HS-27A (cell line): ENCODE measurements around the gene FAF2.

Experiments
- DNase-seq: peaks from one replicate; pipeline ENCODE4 v3.0.0-alpha.2; 2012; ENCODE audit warnings: low read depth, missing footprints

Gene FAF2

GRCh38 chr5:176507911-176508310 lies 59.7 kb downstream of the FAF2 start:
- DNase-seq = no peak

- DNase-seq = no peak
Measured at GRCh38 chr5:176508603-176509002, 60.4 kb downstream of the FAF2 start.

DNA sequence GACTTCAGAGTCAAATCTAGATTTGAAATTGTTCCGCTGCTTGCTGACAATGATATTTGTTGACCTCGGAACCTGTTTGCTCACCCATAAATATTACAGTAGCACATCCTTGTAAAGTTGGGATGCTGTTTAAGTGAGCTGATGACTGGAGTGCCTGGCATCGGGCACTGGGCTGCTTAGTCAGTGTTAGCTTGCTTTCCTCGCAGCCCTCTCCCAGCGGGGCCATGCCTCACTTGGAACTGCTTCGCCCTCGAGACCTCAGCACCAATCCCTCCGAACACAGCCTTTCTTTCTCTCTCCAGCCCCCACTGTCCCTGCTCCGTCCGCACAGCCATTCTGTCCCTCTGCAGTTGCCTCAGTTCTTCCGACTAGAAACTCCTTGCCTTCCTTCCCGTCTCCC lies 65.6 kb downstream of the FAF2 start:
- no peak for DNase-seq

- DNase-seq = no peak
Measured at GRCh38 chr5:176514244-176514950, 66.2 kb downstream of the FAF2 start.

DNA sequence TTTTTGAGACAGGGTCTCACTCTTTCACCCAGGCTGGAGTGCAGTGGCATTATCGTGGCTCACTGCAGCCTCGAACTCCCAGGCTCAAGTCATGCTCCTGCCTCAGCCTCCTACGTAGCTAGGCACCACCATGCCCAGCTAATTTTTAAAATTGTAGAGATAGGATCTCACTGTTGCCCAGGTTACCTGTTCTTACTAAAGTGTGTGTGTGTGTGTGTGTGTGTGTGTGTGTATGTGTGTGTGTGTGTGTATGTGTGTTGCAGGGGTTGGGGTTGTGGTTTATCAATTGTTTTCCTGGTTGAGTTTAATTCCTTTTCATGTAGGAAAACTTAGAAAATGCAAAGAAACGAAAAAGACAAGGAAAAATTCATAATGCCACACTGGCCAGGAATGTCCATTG lies 67.2 kb downstream of the FAF2 start:
- DNase-seq = no peak

DNA sequence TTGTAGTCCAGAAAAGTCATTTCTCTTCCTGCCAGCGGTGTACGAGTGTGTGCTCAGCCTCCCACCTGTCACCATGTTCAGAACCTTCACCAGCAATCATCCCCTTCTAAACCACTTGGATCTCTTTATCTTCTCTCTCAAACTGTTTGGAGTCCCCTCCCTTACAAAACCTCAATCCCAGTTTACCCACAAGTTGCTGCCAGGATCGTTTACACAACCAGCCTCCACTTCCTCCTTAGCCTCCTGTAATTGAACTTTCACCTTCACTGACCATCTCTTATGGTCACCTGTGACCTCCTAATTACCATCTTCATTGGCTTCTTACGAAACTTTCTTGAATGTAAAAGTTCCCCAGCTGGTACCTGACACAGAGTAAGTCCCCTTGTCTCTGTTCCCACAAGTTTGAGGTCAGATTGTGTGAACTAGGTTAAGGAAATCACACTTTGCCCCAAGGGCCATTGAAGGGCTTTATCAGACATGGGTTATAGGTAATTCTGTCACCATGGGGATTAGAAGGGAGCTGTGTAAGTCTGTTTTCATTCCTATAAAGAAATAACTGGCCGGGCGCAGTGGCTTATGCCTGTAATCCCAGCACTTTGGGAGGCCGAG lies 69.0 kb downstream of the FAF2 start:
- no peak for DNase-seq

- no peak for DNase-seq
Measured at GRCh38 chr5:176519810-176520720, 71.9 kb downstream of the FAF2 start.

DNA sequence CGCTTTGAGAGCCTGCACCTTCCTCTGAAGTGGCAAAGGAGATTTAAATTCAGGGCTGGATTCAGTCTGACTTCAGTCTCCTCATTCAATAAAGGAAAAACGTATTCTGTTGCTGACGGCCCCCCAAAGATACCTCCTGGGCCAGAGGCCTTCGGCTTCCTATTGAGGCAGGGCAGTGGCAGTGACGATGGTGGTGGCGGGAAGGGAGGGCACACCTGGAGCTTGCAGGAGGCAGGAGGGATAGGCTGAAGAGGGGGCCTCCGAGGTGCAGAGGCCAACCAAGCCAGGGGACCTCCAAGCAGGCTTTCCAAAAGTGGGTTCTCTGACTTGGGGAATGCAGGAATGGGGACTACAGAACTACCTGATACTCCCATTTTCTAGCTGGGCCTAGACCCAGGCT lies 73.1 kb downstream of the FAF2 start:
- no peak for DNase-seq

GRCh38 chr5:176521699-176522263 lies 73.6 kb downstream of the FAF2 start:
- DNase-seq = no peak

DNA sequence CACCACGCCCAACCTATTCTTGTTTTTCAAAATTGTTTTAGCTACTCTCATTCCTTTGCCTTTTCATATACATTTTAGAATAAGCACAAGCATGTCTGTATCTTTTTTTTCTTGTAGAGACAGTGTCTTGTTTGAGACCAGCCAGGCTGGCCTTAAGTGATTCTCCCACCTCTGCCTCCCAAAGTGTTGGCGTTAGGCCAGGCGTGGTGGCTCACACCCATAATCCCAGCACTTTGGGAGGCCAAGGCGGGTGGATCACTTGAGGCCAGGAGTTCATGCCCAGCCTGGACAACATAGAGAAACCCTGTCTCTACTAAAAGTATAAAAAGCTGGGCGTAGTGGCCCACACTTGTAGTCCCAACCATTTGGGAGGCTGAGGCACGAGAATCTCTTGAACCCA lies 76.0 kb downstream of the FAF2 start:
- no peak for DNase-seq

- DNase-seq = no peak
Measured at GRCh38 chr5:176524987-176525386, 76.8 kb downstream of the FAF2 start.

DNA sequence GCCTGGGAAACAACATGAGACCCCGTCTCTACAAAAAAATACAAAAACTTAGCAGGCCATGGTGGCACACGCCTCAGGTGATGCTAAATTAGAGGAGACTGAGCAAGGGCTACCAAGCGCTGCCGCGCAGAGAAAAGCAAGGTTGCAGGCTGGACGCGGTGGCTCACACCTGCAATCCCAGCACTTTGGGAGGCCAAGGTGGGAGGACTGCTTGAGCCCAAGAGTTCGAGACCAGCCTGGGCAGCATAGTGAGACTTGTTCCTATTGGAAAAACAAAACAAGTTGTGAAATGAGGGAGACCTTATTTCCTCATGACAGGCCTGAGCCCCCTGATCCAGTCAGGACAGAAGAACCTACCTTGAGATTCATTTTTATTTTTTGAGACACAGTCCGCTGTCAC lies 77.5 kb downstream of the FAF2 start:
- DNase-seq = no peak

DNA sequence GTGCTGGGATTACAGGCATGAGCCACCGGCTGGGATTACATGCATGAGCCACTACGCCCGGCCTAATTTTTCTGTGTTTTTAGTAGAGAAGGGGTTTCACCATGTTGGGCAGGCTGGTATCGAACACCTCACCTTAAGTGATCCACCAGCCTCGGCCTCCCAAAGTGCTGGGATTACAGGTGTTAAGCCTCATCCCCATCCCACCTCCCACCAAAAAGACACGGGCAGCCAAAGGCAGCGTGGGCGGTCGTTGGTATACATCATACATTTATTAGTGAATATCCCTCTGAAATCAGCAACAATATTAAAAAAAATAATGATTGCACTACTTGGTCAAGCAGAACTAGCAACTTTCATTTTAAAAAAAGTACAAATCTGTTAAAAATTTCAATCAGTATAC lies 78.3 kb downstream of the FAF2 start:
- DNase-seq = no peak

DNA sequence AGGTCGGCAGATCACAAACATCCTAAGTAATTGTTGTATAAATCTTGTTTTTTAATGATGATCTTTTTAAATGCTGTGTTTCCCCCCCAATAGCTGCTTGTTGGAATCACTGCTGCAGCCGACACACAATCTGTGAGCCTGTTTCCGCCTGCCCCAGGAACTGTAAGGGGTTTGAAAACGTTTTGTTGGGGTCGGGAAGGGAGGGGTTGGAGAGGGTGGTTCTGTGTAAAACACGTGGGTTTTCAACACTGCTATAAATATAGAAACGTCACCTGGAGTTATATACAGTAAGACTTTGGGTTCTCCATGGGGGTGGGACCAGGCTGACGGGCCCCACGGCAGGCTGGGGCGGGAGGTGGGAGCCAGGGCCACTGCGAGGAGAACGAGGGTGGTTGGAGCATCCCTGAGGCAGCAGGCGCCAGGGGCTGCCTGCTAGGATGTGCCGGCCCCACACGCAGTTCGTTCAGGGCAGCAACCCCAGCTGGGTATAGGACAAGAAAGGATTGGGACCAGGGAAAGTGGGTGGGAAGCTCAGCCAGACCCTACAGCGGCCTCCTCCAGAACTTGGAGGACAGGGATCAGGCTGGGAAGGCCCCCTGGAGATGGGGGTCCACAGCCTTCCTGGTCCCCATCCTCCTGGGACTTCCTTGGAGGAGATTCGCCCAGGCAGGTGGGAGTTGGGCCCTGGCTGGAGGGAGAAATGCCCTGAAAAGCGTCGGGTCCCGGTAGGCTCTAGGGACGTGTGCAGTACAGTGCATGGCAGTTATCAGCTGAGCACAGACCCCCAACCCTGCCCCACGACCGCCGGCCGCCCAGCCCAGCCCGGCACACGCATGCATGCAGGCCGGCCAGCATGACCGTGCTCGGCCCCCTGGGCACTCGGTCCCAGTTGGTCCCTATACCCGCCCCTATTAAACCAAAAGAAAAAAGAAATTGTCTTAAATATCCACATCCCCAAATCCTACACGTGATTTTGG lies 79.3 kb downstream of the FAF2 start:
- no peak for DNase-seq

DNA sequence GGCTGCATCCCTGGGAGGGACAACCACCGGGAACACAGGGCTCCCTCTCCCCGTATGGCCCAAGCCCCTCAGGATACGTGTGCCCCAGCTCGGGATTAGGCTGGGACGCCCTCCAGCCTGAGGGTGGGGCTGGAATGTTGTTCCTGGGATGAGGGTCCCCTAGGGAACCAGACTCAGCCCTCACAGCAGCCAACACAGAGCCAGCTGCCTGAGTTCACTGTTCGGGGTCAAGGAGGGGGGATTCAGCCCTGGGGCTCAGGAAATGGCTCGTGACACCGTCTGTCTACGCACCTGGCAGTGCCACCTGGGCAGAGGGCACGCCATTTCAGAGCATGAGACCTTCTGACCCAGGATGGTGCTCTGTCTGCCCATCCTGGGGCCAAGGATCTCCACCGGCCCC lies 80.1 kb downstream of the FAF2 start:
- no peak for DNase-seq

DNA sequence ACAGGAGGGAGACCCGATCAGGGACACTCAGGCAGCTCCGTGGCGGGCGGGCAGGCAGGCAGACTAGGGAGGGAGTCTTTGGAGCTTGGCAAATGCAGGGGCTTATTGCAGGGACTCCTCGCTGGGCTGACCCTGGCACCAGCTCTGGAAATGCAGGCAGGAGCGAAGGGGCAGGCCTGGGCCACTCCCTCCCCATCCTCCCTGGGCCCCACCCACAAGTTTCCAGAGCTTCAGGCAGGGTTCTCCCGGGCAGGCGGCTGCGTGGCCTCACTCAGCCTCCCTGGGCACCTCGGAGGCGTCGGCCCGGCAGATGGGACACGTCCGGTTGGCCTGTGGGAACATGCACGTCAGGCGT lies 80.6 kb downstream of the FAF2 start:
- no peak for DNase-seq

GRCh38 chr5:176529116-176529740 lies 81.0 kb downstream of the FAF2 start:
- DNase-seq = no peak

GRCh38 chr5:176529741-176530141 lies 81.6 kb downstream of the FAF2 start:
- no peak for DNase-seq

- DNase-seq = no peak
Measured at GRCh38 chr5:176530393-176530982, 82.3 kb downstream of the FAF2 start.

DNA sequence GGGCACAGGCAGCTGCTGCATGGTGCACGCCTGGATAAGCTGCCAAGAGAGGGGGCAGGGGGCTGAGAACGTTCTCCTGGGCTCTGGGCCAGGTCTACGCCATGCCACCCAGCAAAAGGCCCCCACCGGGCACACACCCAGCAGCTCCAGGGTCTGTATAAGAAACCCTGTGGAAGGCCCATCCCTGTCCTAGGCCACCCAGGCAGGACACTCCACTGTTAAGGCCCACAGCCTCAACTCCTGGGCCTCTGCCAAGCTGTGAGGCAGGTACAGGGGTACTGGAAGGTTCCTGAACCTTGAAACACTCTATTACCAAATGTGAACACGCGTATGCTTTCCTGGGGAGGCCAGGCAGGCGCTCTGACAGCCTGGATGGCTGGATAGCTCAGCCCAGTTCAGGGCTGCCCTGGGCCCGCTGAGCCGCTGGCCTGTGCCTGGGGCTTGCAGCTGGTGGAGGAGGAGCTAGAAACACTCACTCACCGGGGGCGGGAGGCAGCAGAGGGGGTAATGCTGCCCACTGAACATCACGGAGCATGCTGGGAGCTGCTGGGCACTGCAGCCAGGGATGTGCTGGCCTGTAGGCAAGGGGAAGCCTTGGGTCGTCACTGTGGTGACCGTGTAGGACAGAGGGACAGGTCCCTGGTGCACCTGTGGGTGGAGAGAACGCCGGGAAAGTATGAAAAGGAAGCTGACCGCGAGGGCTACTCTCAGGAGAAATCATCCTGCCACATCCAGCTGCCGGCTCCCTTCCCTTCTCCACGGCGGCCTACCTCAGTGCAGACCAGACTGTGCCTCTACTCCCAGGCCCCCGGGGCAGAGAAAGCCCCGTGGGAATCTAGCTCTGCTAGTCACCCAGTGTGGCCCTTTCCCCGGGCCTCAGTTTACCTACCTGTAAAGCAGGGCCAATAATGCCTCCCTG lies 83.1 kb downstream of the FAF2 start:
- DNase-seq = no peak
